HCT116 (cell line): ENCODE measurements around the gene GPHN. TPM values are rescaled to one million over a fixed set of nuclear protein-coding genes. Genes with fewer than 3 reads are reported as not detected.

ENCODE experiments used
- ATAC-seq: fragments of 200-7000 bp; cut with Tn5 transposase; 2 replicates; pipeline ENCODE4 v1.9.1; 2020; ENCODE audit warnings: mild to moderate bottlenecking, moderate library complexity
- BruUV-seq: library from RNA; stranded (reverse); fragments of 400-500 nt; replicated peaks from 2 replicates; lab custom pipeline; 2021; lab: Mats Ljungman, UMichigan
- CTCF ChIA-PET: fragments of 300-600 bp; sonication (Branson Sonifier 250); formaldehyde crosslinking; loops from one replicate; lab custom pipeline; 2021; ENCODE audit warnings: antibody characterized with exemption; lab: Charles Lee
- POLR2A ChIA-PET: fragments of 300-600, 350-600 bp; sonication (Branson Sonifier 250); formaldehyde crosslinking; loops from one replicate; lab custom pipeline; 2021; ENCODE audit warnings: antibody characterized with exemption; lab: Charles Lee
- RAD21 ChIA-PET, 2 experiments: fragments of 300-600 bp; sonication (Branson Sonifier 250); formaldehyde crosslinking; loops; one replicate each; lab custom pipeline; 2023; ENCODE audit warnings: low total read pairs in 2 of 2; ENCODE audit not compliant: uncharacterized antibody in 2 of 2, unreplicated experiment in 2 of 2, low non-redundant PET in 1 of 2; lab: Charles Lee
- DNase-seq: peaks from one replicate; pipeline ENCODE4 v3.0.0-alpha.2; 2010; ENCODE audit warnings: low read depth, low spot score
- H2AFZ ChIP-seq: fragments of 200-600 bp; shearing (Covaris generic), sonication (generic); 2 replicates; pipeline ENCODE4 v1.6.1; 2017; ENCODE audit warnings: low read depth, mixed run types, mixed read lengths, antibody characterized with exemption, low read length; ENCODE audit not compliant: poor library complexity, severe bottlenecking
- H3K27ac ChIP-seq: 2 replicates; pipeline ENCODE4 v1.5.1; 2012; ENCODE audit warnings: low read depth, low read length
- H3K27me3 ChIP-seq: fragments of 200-600 bp; sonication (generic); 2 replicates; pipeline ENCODE4 v1.6.1; 2016; ENCODE audit warnings: mixed run types, low read length, mixed read lengths; ENCODE audit not compliant: insufficient read depth
- H3K36me3 ChIP-seq, 2 experiments: fragments of 200-500 bp in 1 of 2; fragments of 200-600 bp in 1 of 2; sonication (Bioruptor generic) in 1 of 2; sonication (generic) in 1 of 2; 2 replicates each; pipeline versions ENCODE4 v1.5.1 to v1.6.1; 2014 to 2016; ENCODE audit warnings: low read length in 2 of 2, inconsistent platforms in 1 of 2, mixed read lengths in 1 of 2, mixed run types in 1 of 2; ENCODE audit not compliant: insufficient read depth in 2 of 2, control insufficient read depth in 1 of 2
- H3K4me1 ChIP-seq, 2 experiments: fragments of 200-600 bp in 1 of 2; sonication (generic) in 1 of 2; 2 replicates each; pipeline versions ENCODE4 v1.5.1 to v1.6.1; 2012 to 2017; ENCODE audit warnings: low read length in 2 of 2, inconsistent platforms in 1 of 2, mild to moderate bottlenecking in 1 of 2, mixed read lengths in 1 of 2, mixed run types in 1 of 2, moderate library complexity in 1 of 2; ENCODE audit not compliant: insufficient read depth in 2 of 2, control insufficient read depth in 1 of 2
- H3K4me2 ChIP-seq: fragments of 200-600 bp; sonication (generic); 2 replicates; pipeline ENCODE4 v1.6.1; 2017; ENCODE audit warnings: mixed run types, low read length, mixed read lengths
- H3K4me3 ChIP-seq, 2 experiments: fragments of 200-600 bp in 1 of 2; sonication (generic) in 1 of 2; replicated peaks in 1 of 2; 2 replicates each; pipeline ENCODE4 v1.5.1; 2011 to 2016; ENCODE audit warnings: low read length in 2 of 2, control low read depth in 1 of 2, low read depth in 1 of 2, mild to moderate bottlenecking in 1 of 2, mixed read lengths in 1 of 2, mixed run types in 1 of 2
- H3K79me2 ChIP-seq: fragments of 200-600 bp; sonication (generic); 2 replicates; pipeline ENCODE4 v1.6.1; 2017; ENCODE audit warnings: mild to moderate bottlenecking, mixed run types, low read length, moderate library complexity, mixed read lengths; ENCODE audit not compliant: insufficient read depth
- H3K9ac ChIP-seq: fragments of 200-600 bp; sonication (generic); 2 replicates; pipeline ENCODE4 v1.6.1; 2016; ENCODE audit warnings: low read length, mixed read lengths
- H3K9me2 ChIP-seq: fragments of 200-600 bp; sonication (generic), shearing (Covaris generic); 2 replicates; pipeline ENCODE4 v1.6.1; 2017; ENCODE audit warnings: mixed run types, mild to moderate bottlenecking, moderate library complexity; ENCODE audit not compliant: insufficient read depth
- H3K9me3 ChIP-seq, 2 experiments: fragments of 200-500 bp in 1 of 2; fragments of 200-600 bp in 1 of 2; sonication (Bioruptor generic) in 1 of 2; sonication (generic) in 1 of 2; 2 replicates each; pipeline ENCODE4 v1.6.1; 2014 to 2017; ENCODE audit warnings: low read length in 2 of 2, mixed read lengths in 2 of 2, inconsistent platforms in 1 of 2, low read depth in 1 of 2, mild to moderate bottlenecking in 1 of 2, mixed run types in 1 of 2, moderate library complexity in 1 of 2; ENCODE audit not compliant: control insufficient read depth in 1 of 2, insufficient read depth in 1 of 2
- H4K20me1 ChIP-seq: fragments of 200-600 bp; sonication (generic), shearing (Covaris generic); 2 replicates; pipeline ENCODE4 v1.6.1; 2017; ENCODE audit warnings: mixed run types, mild to moderate bottlenecking, moderate library complexity; ENCODE audit not compliant: insufficient read depth
- ATF3 ChIP-seq: IDR thresholded peaks from 2 replicates; pipeline ENCODE4 v1.6.1; 2012
- CBX3 ChIP-seq: IDR thresholded peaks from 2 replicates; pipeline ENCODE4 v1.6.1; 2012; ENCODE audit warnings: low read depth
- CEBPB ChIP-seq: IDR thresholded peaks from 2 replicates; pipeline ENCODE4 v1.6.1; 2012; ENCODE audit warnings: low read depth
- CTCF ChIP-seq, 3 experiments: fragments of 200-600 bp in 1 of 3; sonication (generic) in 1 of 3; IDR thresholded peaks in 2 of 3; conservative IDR thresholded peaks in 1 of 3; 2 replicates each; pipeline ENCODE4 v1.5.1; 2012 to 2017; ENCODE audit warnings: low read depth in 2 of 3, low read length in 2 of 3, antibody characterized with exemption in 1 of 3, borderline replicate concordance in 1 of 3, control low read depth in 1 of 3, mild to moderate bottlenecking in 1 of 3, mixed read lengths in 1 of 3, mixed run types in 1 of 3, moderate library complexity in 1 of 3; ENCODE audit not compliant: insufficient read depth in 1 of 3
- EGR1 ChIP-seq: IDR thresholded peaks from 2 replicates; pipeline ENCODE4 v1.6.1; 2012; ENCODE audit warnings: low read depth
- EZH2 ChIP-seq: fragments of 200-600 bp; sonication (generic); IDR thresholded peaks from 2 replicates; pipeline ENCODE4 v1.6.1; 2017; ENCODE audit warnings: antibody characterized with exemption, mixed run types
- EZH2phosphoT487 ChIP-seq: fragments of 200-600 bp; IDR thresholded peaks from 2 replicates; pipeline ENCODE4 v1.6.1; 2018; ENCODE audit warnings: antibody characterized with exemption, borderline replicate concordance
- JUND ChIP-seq: IDR thresholded peaks from 2 replicates; pipeline ENCODE4 v1.6.1; 2012
- POLR2A ChIP-seq: IDR thresholded peaks from 2 replicates; pipeline ENCODE4 v1.7.0; 2011; ENCODE audit warnings: borderline replicate concordance; ENCODE audit not compliant: insufficient read depth, insufficient read length; ENCODE audit errors: extremely low read depth
- RAD21 ChIP-seq: IDR thresholded peaks from 2 replicates; pipeline ENCODE4 v1.6.1; 2012; ENCODE audit warnings: low read depth, mild to moderate bottlenecking
- REST ChIP-seq: IDR thresholded peaks from 2 replicates; pipeline ENCODE4 v1.6.1; 2012; ENCODE audit warnings: low read depth
- SIN3A ChIP-seq: IDR thresholded peaks from 2 replicates; pipeline ENCODE4 v1.6.1; 2012; ENCODE audit warnings: low read depth
- TCF7L2 ChIP-seq: IDR thresholded peaks from 2 replicates; pipeline ENCODE4 v1.7.0; 2011; ENCODE audit warnings: borderline replicate concordance, inconsistent platforms; ENCODE audit not compliant: insufficient read depth, insufficient read length; ENCODE audit errors: extremely low read depth
- ZNF274 ChIP-seq: fragments of 200-500 bp; sonication (Bioruptor generic); IDR thresholded peaks from 2 replicates; pipeline ENCODE4 v1.6.1; 2014; ENCODE audit warnings: mild to moderate bottlenecking, low read depth, low read length, inconsistent platforms
- intact Hi-C: fragments of 100-400 bp; cut with micrococcal nuclease; formaldehyde crosslinking; loops from 2 replicates; pipeline ENCODE4 v1.10.0; 2022
- total RNA-seq: library from RNA; stranded (reverse); gene quantifications from one replicate; pipeline ENCODE4 v1.2.1, GENCODE V29; 2021; ENCODE audit not compliant: unreplicated experiment

GPHN gene
- total RNA-seq, 1 experiment from 2014 or later: 43.8 TPM

- POLR2A ChIA-PET: no interaction called here
- Histone ChIP-seq H3K4me3 (no peak overlapping the region), H3K9ac (no peak overlapping the region), H3K36me3 (no peaks in the 10 kb centered on the region), H2AFZ (no peak overlapping the region), H3K4me1 (no peaks in the 10 kb centered on the region), H4K20me1 (no peaks in the 10 kb centered on the region), H3K9me2 (no peaks in the 10 kb centered on the region), H3K79me2 (no peaks in the 10 kb centered on the region), H3K4me2 (no peak overlapping the region), H3K27ac (no peak overlapping the region), H3K9me3 (no peaks in the 10 kb centered on the region), H3K27me3 (no peaks in the 10 kb centered on the region)
- CTCF ChIA-PET: no interaction called here
- RAD21 ChIA-PET: no interaction called here
- no peak for DNase-seq
- no TSS peak for BruUV-seq
- no peak for ATAC-seq
- intact Hi-C loops: no loop called here
- TF ChIP-seq CBX3 (no peak), RAD21 (no peak), EZH2 (no peak), EZH2phosphoT487 (no peak), TCF7L2 (no peak), ATF3 (no peak), EGR1 (no peak), REST (no peak), POLR2A (no peak), SIN3A (no peak), ZNF274 (no peak), CEBPB (no peak), CTCF (IDR thresholded peaks at IDR 0.05 in 2 of 3, conservative IDR thresholded peaks at IDR 0.05 in 1 of 3; ENCODE audit: borderline replicate concordance in 1 of 3, insufficient read depth in 1 of 3, low read depth in 2 of 3, low read length in 2 of 3) (no peak), JUND (no peak)
These were observed 471.4 kb downstream of the GPHN start for GRCh38 chr14:66979101-66979974.
